Motor neuron (in vitro differentiated cells): ENCODE results near the gene GAPDHS. TPM values are rescaled to one million over a fixed set of nuclear protein-coding genes. Genes with fewer than 3 reads are reported as not detected.
A peak's percentile ranks its signal among the peaks of the same experiment; 100 is the strongest.

Experiments used
- ATAC-seq, 8 experiments: fragments of 200-7000 bp; cut with Tn5 transposase; replicated peaks in 6 of 8; 2 replicates each; pipeline ENCODE4 v1.8.0; 2021; ENCODE audit warnings: mild to moderate bottlenecking in 8 of 8, moderate library complexity in 8 of 8
- H3K27ac ChIP-seq, 2 donors: fragments of 250-450 bp; sonication (Bioruptor Pico); 2 replicates each; pipeline ENCODE4 v1.9.0; 2021; ENCODE audit warnings: antibody characterized with exemption in 2 of 2, mild to moderate bottlenecking in 2 of 2, moderate library complexity in 1 of 2
- H3K4me1 ChIP-seq, 2 donors: fragments of 250-450 bp; sonication (Bioruptor Pico); replicated peaks in 1 of 2; 2 replicates each; pipeline ENCODE4 v1.6.1; 2021; ENCODE audit warnings: antibody characterized with exemption in 2 of 2, mild to moderate bottlenecking in 2 of 2, moderate library complexity in 1 of 2
- H3K4me3 ChIP-seq, 5 donors: fragments of 250-450 bp; sonication (Bioruptor Pico); 2 replicates each; pipeline ENCODE4 v1.9.0; 2021; ENCODE audit warnings: antibody characterized with exemption in 5 of 5, mild to moderate bottlenecking in 5 of 5, moderate library complexity in 4 of 5
- WGBS, 10 experiments: fragments of 450-650 bp; shearing (Covaris generic); methylation state at CpG; one replicate each; pipeline ENCODE4 v1.0.0; 2022; 5-methylcytosine and 5-hydroxymethylcytosine counted together
- in situ Hi-C, 9 experiments: fragments of 400-800 bp; cut with MboI; loops; one replicate each; pipeline ENCODE4 v1.15.0; 2021; ENCODE audit warnings: low sequenced_read_pairs in 9 of 9, low pct_unique_long_range_greater_than_20kb in 2 of 9; ENCODE audit not compliant: unreplicated experiment in 9 of 9
- total RNA-seq, 8 experiments: library from RNA; unstranded; fragments of 300-600 nt; gene quantifications; 2 replicates each; pipeline versions ENCODE4 v1.2.3 to v1.2.4, GENCODE V29; 2022

GAPDHS gene
- total RNA-seq, 8 experiments from 2014 or later, result not detected

- in situ Hi-C loops, result no loop called here
- no peak for ATAC-seq
Measured at GRCh38 chr19:35529241-35530218, 3.7 kb upstream of the GAPDHS start.

GRCh38 chr19:35531291-35531690 is 2.0 kb upstream of the GAPDHS start:
- 26 to 63% (median 49%) methylated on average over 3 to 4 of the region's 6 CpGs; no CpG with 5 or more reads in 4 of the 10 experiments for WGBS, 10 experiments
- in situ Hi-C loops, result no loop called here
- no peak for ATAC-seq

More at GRCh38 chr19:35529241-35530218, 3.7 kb upstream of the GAPDHS start:
- no peaks in the 10 kb centered on the region for H3K4me1 ChIP-seq
- WGBS, 10 experiments, result 33 to 90% (median 69%) methylated on average over 2 to 7 of the region's 19 CpGs; no CpG with 5 or more reads in 3 of the 10 experiments
- H3K4me3 ChIP-seq, result no peak overlapping the region
- no peak overlapping the region for H3K27ac ChIP-seq

GRCh38 chr19:35533822-35534392 is 651 bp downstream of the GAPDHS start:
- no peak overlapping the region for H3K27ac ChIP-seq
- in situ Hi-C loops, result no loop called here
- peak in 3 of 8 experiments; percentile 38 to 53 (median 40) for ATAC-seq
- H3K4me3 ChIP-seq, result no peak overlapping the region
- H3K4me1 ChIP-seq, result no peaks in the 10 kb centered on the region
- WGBS, 10 experiments, result 47 to 81% methylated on average over 5 to 17 of the region's 30 CpGs; no CpG with 5 or more reads in 8 of the 10 experiments

More at GRCh38 chr19:35531291-35531690, 2.0 kb upstream of the GAPDHS start:
- Histone ChIP-seq H3K4me3 (no peak overlapping the region), H3K27ac (no peak overlapping the region), H3K4me1 (no peaks in the 10 kb centered on the region)

- WGBS, 10 experiments, result 40 to 88% (median 50%) methylated on average over 2 to 5 of the region's 10 CpGs; no CpG with 5 or more reads in 5 of the 10 experiments
- Histone ChIP-seq H3K4me1 (no peaks in the 10 kb centered on the region), H3K4me3 (no peak overlapping the region), H3K27ac (no peak overlapping the region)
- in situ Hi-C loops, result no loop called here
- ATAC-seq, result no peak
Measured at GRCh38 chr19:35534803-35535480, 1.7 kb downstream of the GAPDHS start.

GRCh38 chr19:35539314-35539713 is 6.1 kb downstream of the GAPDHS start:
- ATAC-seq, result no peak
- Histone ChIP-seq H3K27ac (no peak overlapping the region), H3K4me3 (no peak overlapping the region), H3K4me1 (peaks cover 0 to 4% of the 10 kb centered on the region in 2 donors)
- in situ Hi-C loops, result no loop called here
- WGBS, 10 experiments, result 17 to 100% (median 80%) methylated on average over 1 to 4 of the region's 6 CpGs; no CpG with 5 or more reads in 3 of the 10 experiments

GRCh38 chr19:35539850-35540249 is 6.6 kb downstream of the GAPDHS start:
- in situ Hi-C loops, result no loop called here
- Histone ChIP-seq H3K4me1 (peaks cover 0 to 5% of the 10 kb centered on the region in 2 donors), H3K27ac (no peak overlapping the region), H3K4me3 (no peak overlapping the region)
- no peak for ATAC-seq
- 70 to 100% (median 80%) methylated on average over 1 to 2 of the region's 12 CpGs; no CpG with 5 or more reads in 6 of the 10 experiments for WGBS, 10 experiments

- 73 to 100% (median 88%) methylated on average over 1 to 5 of the region's 7 CpGs; no CpG with 5 or more reads in 4 of the 10 experiments for WGBS, 10 experiments
- H3K4me3 ChIP-seq, result no peak overlapping the region
- no peak for ATAC-seq
- no peak overlapping the region for H3K27ac ChIP-seq
- in situ Hi-C loops, result no loop called here
- peaks cover 0 to 5% of the 10 kb centered on the region in 2 donors for H3K4me1 ChIP-seq
Measured at GRCh38 chr19:35540356-35540927, 7.2 kb downstream of the GAPDHS start.

GRCh38 chr19:35542209-35542608 is 9.0 kb downstream of the GAPDHS start:
- in situ Hi-C loops, result no loop called here
- Histone ChIP-seq H3K27ac (no peak overlapping the region), H3K4me3 (no peak overlapping the region), H3K4me1 (peaks cover 6 to 12% of the 10 kb centered on the region in 2 donors)
- ATAC-seq, result no peak
- WGBS, 10 experiments, result 84 to 100% (median 100%) methylated on average over 1 to 5 of the region's 11 CpGs; no CpG with 5 or more reads in 7 of the 10 experiments

- H3K27ac ChIP-seq, result no peak overlapping the region
- no peak overlapping the region for H3K4me3 ChIP-seq
- no peak for ATAC-seq
- in situ Hi-C loops, result no loop called here
- WGBS, 10 experiments, result 93 to 100% (median 100%) methylated on average over 1 to 3 of the region's 15 CpGs; no CpG with 5 or more reads in 6 of the 10 experiments
- H3K4me1 ChIP-seq, result peaks cover 6 to 12% of the 10 kb centered on the region in 2 donors
Measured at GRCh38 chr19:35543280-35544109, 10.2 kb downstream of the GAPDHS start.

GRCh38 chr19:35544110-35544802 is 11.0 kb downstream of the GAPDHS start:
- no peak overlapping the region for H3K27ac ChIP-seq
- no peak for ATAC-seq

GRCh38 chr19:35545001-35545854 is 12.0 kb downstream of the GAPDHS start, which contains the start of gene TMEM147:
Gene TMEM147 (plus strand): TSS chr19:35545626. CDS start chr19:35545740, 114 bp downstream.
- H3K27ac ChIP-seq, result peak within 1 kb of the TSS; percentile 68 to 76
- WGBS, 10 experiments, result 0 to 10% (median 0%) methylated on average over 2 to 23 of the region's 85 CpGs; no CpG with 5 or more reads in 4 of the 10 experiments
- in situ Hi-C loops, result no loop called here
- peak; percentile 94 to 99 (median 98) for ATAC-seq
- peaks cover 6 to 12% of the 10 kb centered on the region in 2 donors for H3K4me1 ChIP-seq
- H3K4me3 ChIP-seq, result peak within 1 kb of the TSS; percentile 85 to 98 (median 91)

More at GRCh38 chr19:35544110-35544802, 11.0 kb downstream of the GAPDHS start:
- Histone ChIP-seq H3K4me1 (peaks cover 6 to 12% of the 10 kb centered on the region in 2 donors), H3K4me3 (peak overlapping the region; percentile 85 to 98 (median 91))
- in situ Hi-C loops, result no loop called here
- WGBS, 10 experiments, result 20 to 58% (median 36%) methylated on average over 1 to 3 of the region's 3 CpGs; no CpG with 5 or more reads in 3 of the 10 experiments
